ENCODE measurements around the gene IVD. TPM values are rescaled to one million over a fixed set of nuclear protein-coding genes. Genes with fewer than 3 reads are reported as not detected.

The IVD gene
- total and polyA plus RNA-seq, 2 donors (not counting 1 experiment from before 2014, with no cell fraction given), result 41.7 to 106 TPM

DNA sequence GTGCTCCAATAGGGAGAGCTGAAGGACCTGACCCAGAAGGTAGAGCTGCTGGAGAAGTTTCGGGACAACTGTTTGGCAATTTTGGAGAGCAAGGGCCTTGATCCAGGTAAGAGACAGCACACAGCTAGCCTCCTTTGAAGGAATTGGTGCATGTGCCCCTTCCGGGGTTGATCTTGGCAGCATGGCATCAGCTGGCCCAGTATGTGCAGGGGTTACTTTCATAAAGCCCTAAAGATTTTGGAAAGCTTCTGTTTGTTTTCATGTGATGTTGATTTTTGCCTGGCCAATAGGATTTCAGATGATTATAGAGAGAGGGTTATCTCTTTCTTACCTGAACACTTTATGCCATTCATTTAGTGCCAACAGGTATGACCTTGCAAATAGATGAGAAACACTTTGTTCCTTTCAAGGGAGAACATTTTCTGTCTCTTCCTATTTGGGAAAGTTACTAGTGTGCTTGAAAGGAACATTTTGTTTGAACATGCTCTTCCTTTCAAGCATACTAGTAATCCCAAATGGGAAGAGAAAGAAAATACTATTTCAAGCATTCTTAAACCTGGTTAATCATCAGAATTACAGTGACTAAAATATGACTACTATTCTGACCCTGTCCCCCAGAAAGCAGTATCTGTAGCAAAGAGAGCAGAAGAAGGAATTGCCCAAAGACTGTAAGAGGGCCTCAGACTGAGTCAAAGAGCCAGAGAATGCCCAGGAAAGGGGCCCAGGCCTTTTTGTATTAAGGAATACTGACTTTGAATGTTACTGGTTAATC lies 15.6 kb upstream of the IVD start:
- 100% methylated on average over 2 of the region's 2 CpGs for WGBS (ENCODE audit: insufficient coverage)
- no peak overlapping the region for H3K4me3 ChIP-seq (ENCODE audit: control extremely low read depth in 1 of 5, extremely low read depth in 1 of 5, insufficient read depth in 1 of 5, low read depth in 2 of 5, low read length in 4 of 5)
- H3K4me1 Mint-ChIP-seq, result no peaks in the 10 kb centered on the region
- CTCF ChIA-PET, result interaction anchor here (1.0 to 1.2 kb wide), 2 partner anchors 32 to 111 kb away, joined by 3 read pairs; no protein-coding TSS in a partner anchor
- DNase-seq (no peak), ATAC-seq (ENCODE audit: low read depth) (no peak)
- H3K36me3 ChIP-seq (replicated peaks in 1 of 2; ENCODE audit: control extremely low read depth in 1 of 2, control insufficient read depth in 1 of 2, extremely low read depth in 1 of 2, insufficient read depth in 2 of 2, low read length in 1 of 2), result peaks cover 15 to 51% of the 10 kb centered on the region in 2 experiments
- no peak overlapping the region for H3K27ac Mint-ChIP-seq
- no peak overlapping the region for H3K27ac ChIP-seq (ENCODE audit: low read length in 2 of 2)
- no peaks in the 10 kb centered on the region for H3K27me3 Mint-ChIP-seq
- no peaks in the 10 kb centered on the region for H3K9me3 Mint-ChIP-seq (ENCODE audit: insufficient read depth)
- POLR2A ChIA-PET, result interaction anchor here (0.6 kb wide), 1 partner anchor 818 kb away, joined by 3 read pairs; no protein-coding TSS in a partner anchor
- no peaks in the 10 kb centered on the region for H3K79me2 ChIP-seq (ENCODE audit: control insufficient read depth, insufficient read depth, low read length)
- no peak overlapping the region for H2AFZ ChIP-seq (ENCODE audit: insufficient read depth, low read depth, low read length, poor library complexity, severe bottlenecking)
- no peak overlapping the region for H3K4me2 ChIP-seq (replicated peaks; ENCODE audit: low read depth, low read length, poor library complexity, severe bottlenecking)
- intact Hi-C loops (cut with micrococcal nuclease), result no loop called here
- no peaks in the 10 kb centered on the region for H4K20me1 ChIP-seq (ENCODE audit: control insufficient read depth, insufficient read depth, low read length, poor library complexity, severe bottlenecking)
- no peaks in the 10 kb centered on the region for H3K9me3 ChIP-seq (ENCODE audit: control extremely low read depth in 1 of 3, control insufficient read depth in 2 of 3, insufficient read depth in 1 of 3, low read length in 2 of 3)
- H3K27me3 ChIP-seq (replicated peaks in 1 of 4; ENCODE audit: control extremely low read depth in 1 of 4, control insufficient read depth in 3 of 4, insufficient read depth in 4 of 4, low read length in 3 of 4), result no peaks in the 10 kb centered on the region
- H3K9ac ChIP-seq (ENCODE audit: low read length), result no peak overlapping the region
- H3K4me1 ChIP-seq (ENCODE audit: control insufficient read depth in 2 of 2, insufficient read depth in 2 of 2, low read length in 2 of 2), result no peaks in the 10 kb centered on the region
- no peak overlapping the region for H3K4me3 Mint-ChIP-seq
- TF ChIP-seq, protein P1, sequence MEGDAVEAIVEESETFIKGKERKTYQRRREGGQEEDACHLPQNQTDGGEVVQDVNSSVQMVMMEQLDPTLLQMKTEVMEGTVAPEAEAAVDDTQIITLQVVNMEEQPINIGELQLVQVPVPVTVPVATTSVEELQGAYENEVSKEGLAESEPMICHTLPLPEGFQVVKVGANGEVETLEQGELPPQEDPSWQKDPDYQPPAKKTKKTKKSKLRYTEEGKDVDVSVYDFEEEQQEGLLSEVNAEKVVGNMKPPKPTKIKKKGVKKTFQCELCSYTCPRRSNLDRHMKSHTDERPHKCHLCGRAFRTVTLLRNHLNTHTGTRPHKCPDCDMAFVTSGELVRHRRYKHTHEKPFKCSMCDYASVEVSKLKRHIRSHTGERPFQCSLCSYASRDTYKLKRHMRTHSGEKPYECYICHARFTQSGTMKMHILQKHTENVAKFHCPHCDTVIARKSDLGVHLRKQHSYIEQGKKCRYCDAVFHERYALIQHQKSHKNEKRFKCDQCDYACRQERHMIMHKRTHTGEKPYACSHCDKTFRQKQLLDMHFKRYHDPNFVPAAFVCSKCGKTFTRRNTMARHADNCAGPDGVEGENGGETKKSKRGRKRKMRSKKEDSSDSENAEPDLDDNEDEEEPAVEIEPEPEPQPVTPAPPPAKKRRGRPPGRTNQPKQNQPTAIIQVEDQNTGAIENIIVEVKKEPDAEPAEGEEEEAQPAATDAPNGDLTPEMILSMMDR (IDR thresholded peaks at IDR 0.05), result no peak
- TF ChIP-seq EZH2 (IDR thresholded peaks at IDR 0.05; ENCODE audit: borderline replicate concordance, insufficient read depth, low read depth, low read length, poor library complexity, severe bottlenecking), result no peak
